ENCODE measurements around the gene SNX5.

The SNX5 gene

GRCh38 chr20:17940224-17940971 lies 28.2 kb downstream of the SNX5 start:
- no peak for DNase-seq (ENCODE audit: low read depth)

- no peak for DNase-seq (ENCODE audit: low read depth)
These were observed 28.9 kb downstream of the SNX5 start for GRCh38 chr20:17939622-17940223.

GRCh38 chr20:17938871-17939619 lies 29.5 kb downstream of the SNX5 start:
- peak; percentile 36 for DNase-seq (ENCODE audit: low read depth)

- DNase-seq (ENCODE audit: low read depth) = no peak
These were observed 31.5 kb downstream of the SNX5 start for GRCh38 chr20:17936761-17937732.

- no peak for DNase-seq (ENCODE audit: low read depth)
These were observed 32.3 kb downstream of the SNX5 start for GRCh38 chr20:17936286-17936760.

- DNase-seq (ENCODE audit: low read depth) = no peak
These were observed 32.8 kb downstream of the SNX5 start for GRCh38 chr20:17935761-17936160.

GRCh38 chr20:17935186-17935585 lies 33.4 kb downstream of the SNX5 start:
- DNase-seq (ENCODE audit: low read depth) = no peak

GRCh38 chr20:17934141-17934862 lies 34.3 kb downstream of the SNX5 start:
- no peak for DNase-seq (ENCODE audit: low read depth)

- DNase-seq (ENCODE audit: low read depth) = no peak
These were observed 34.9 kb downstream of the SNX5 start for GRCh38 chr20:17933711-17934110.

- no peak for DNase-seq (ENCODE audit: low read depth)
These were observed 35.5 kb downstream of the SNX5 start for GRCh38 chr20:17933121-17933520.

- no peak for DNase-seq (ENCODE audit: low read depth)
These were observed 36.2 kb downstream of the SNX5 start for GRCh38 chr20:17932396-17932795.

- no peak for DNase-seq (ENCODE audit: low read depth)
These were observed 37.1 kb downstream of the SNX5 start for GRCh38 chr20:17931513-17931912.

- no peak for DNase-seq (ENCODE audit: low read depth)
These were observed 39.8 kb downstream of the SNX5 start for GRCh38 chr20:17928633-17929311.

GRCh38 chr20:17928211-17928611 lies 40.4 kb downstream of the SNX5 start:
- DNase-seq (ENCODE audit: low read depth) = no peak

- DNase-seq (ENCODE audit: low read depth) = no peak
These were observed 42.7 kb downstream of the SNX5 start for GRCh38 chr20:17925940-17926300.

- DNase-seq (ENCODE audit: low read depth) = no peak
These were observed 43.3 kb downstream of the SNX5 start for GRCh38 chr20:17925141-17925939.

- no peak for DNase-seq (ENCODE audit: low read depth)
These were observed 46.8 kb downstream of the SNX5 start for GRCh38 chr20:17921774-17922173.

- DNase-seq (ENCODE audit: low read depth) = no peak
These were observed 49.4 kb downstream of the SNX5 start for GRCh38 chr20:17919149-17919548.

- DNase-seq (ENCODE audit: low read depth) = no peak
These were observed 50.6 kb downstream of the SNX5 start for GRCh38 chr20:17917832-17918618.
